HG02970 (cell line): ENCODE measurements around the gene DIRAS1.
A peak's percentile ranks its signal among the peaks of the same experiment; 100 is the strongest.
"Not testable (repeated sequence)": the region's sequence is repeated elsewhere in the genome, so short reads cannot be mapped to it uniquely, and the experiment has no call there.

ENCODE experiments used
- ATAC-seq: cut with Tn5 transposase; IDR thresholded peaks from one replicate; pipeline ENCODE4 v1.9.1; 2021; ENCODE audit warnings: mild to moderate bottlenecking, moderate library complexity, moderate number of reproducible peaks; ENCODE audit not compliant: unreplicated experiment, low FRiP score

DIRAS1 gene

GRCh38 chr19:2715470-2716274, 5.5 kb downstream of the DIRAS1 start:
- ATAC-seq: no peak

- no peak for ATAC-seq
These were observed 6.5 kb downstream of the DIRAS1 start for GRCh38 chr19:2714531-2715269.

- ATAC-seq: not testable (repeated sequence)
These were observed 7.1 kb downstream of the DIRAS1 start for GRCh38 chr19:2714102-2714501.

GRCh38 chr19:2713170-2713569, 8.0 kb downstream of the DIRAS1 start:
- ATAC-seq: not testable (repeated sequence)

GRCh38 chr19:2711875-2712205, 9.3 kb downstream of the DIRAS1 start:
- ATAC-seq: no peak

- ATAC-seq: no peak
These were observed 9.8 kb downstream of the DIRAS1 start for GRCh38 chr19:2711172-2711874.

GRCh38 chr19:2706251-2706650, 14.9 kb downstream of the DIRAS1 start:
- ATAC-seq: no peak

GRCh38 chr19:2703691-2704216, 17.4 kb downstream of the DIRAS1 start:
- ATAC-seq: no peak

- no peak for ATAC-seq
These were observed 18.1 kb downstream of the DIRAS1 start for GRCh38 chr19:2703077-2703437.

GRCh38 chr19:2702170-2703076, 18.7 kb downstream of the DIRAS1 start, which contains the start of gene GNG7:
Gene GNG7, minus strand, starts transcription at chr19:2702694. Its CDS starts 182,006 bp downstream, at chr19:2520688.
- peak; percentile 75 for ATAC-seq

- no peak for ATAC-seq
These were observed 19.6 kb downstream of the DIRAS1 start for GRCh38 chr19:2701361-2702169.

GRCh38 chr19:2700660-2701360, 20.4 kb downstream of the DIRAS1 start:
- ATAC-seq: no peak

- no peak for ATAC-seq
These were observed 21.6 kb downstream of the DIRAS1 start for GRCh38 chr19:2699413-2700140.

- no peak for ATAC-seq
These were observed 27.0 kb downstream of the DIRAS1 start for GRCh38 chr19:2694196-2694595.

- ATAC-seq: no peak
These were observed 27.5 kb downstream of the DIRAS1 start for GRCh38 chr19:2693492-2694160.

- ATAC-seq: no peak
These were observed 29.2 kb downstream of the DIRAS1 start for GRCh38 chr19:2691951-2692350.

GRCh38 chr19:2690856-2691255, 30.3 kb downstream of the DIRAS1 start:
- no peak for ATAC-seq
